Renal cortical epithelial cell (primary cell): Measurements from ENCODE around the gene CTDP1. TPM values are rescaled to one million over a fixed set of nuclear protein-coding genes. Genes with fewer than 3 reads are reported as not detected.

Experiments
- DNase-seq: peaks from one replicate; pipeline ENCODE4 v3.0.0-alpha.2; 2011; ENCODE audit warnings: low read depth
- total RNA-seq: library from RNA; depleted of rRNA; stranded (reverse); fragments of >200 nt; gene quantifications from 2 replicates; pipeline ENCODE4 v1.2.3, GENCODE V29; 2014

Gene CTDP1
- total RNA-seq, 1 donor from 2014 or later: 36.1 TPM

GRCh38 chr18:79644006-79644665, 35.5 kb upstream of the CTDP1 start:
- DNase-seq: peak; percentile 4

DNA sequence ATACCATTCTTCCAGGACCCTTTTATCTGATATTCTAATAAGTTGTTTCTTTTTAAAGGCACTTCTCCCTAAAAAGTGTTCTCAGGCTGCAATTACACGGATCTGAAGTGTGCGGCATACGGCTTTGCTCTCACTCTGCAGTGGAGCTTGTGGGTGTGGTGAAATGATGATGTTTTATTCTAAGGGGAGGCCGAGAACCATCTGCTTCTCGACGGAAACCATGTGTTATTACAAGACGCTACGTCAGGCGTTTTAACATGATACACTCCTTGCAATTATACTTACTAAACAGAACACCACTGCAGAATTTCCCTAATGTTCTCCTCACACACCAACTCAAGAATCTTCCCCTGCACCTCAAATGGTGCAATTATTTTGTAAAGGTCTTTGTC, 34.9 kb upstream of the CTDP1 start:
- no peak for DNase-seq

- DNase-seq: no peak
Measured at GRCh38 chr18:79645291-79645983, 34.2 kb upstream of the CTDP1 start.

GRCh38 chr18:79647307-79647706, 32.3 kb upstream of the CTDP1 start:
- no peak for DNase-seq

DNA sequence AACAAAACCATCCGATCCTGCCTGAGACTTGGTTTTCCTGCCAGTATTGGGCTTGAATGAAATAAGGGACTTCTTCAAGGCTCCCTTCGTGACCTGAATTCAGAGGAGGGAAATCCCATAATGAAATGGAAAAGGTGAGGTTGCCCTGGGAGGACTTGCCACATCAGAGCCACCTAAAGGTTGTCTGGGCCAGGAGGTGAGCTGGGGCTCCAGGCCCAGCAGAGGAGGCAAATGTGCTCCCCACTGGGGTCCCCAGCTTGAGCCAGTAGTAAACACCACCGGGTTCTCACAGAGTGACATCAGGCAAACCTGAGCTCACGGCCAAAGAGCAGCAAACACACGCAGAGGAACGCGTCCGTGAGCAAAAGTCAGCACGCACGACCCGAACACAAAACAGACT, 28.6 kb upstream of the CTDP1 start:
- DNase-seq: no peak

DNA sequence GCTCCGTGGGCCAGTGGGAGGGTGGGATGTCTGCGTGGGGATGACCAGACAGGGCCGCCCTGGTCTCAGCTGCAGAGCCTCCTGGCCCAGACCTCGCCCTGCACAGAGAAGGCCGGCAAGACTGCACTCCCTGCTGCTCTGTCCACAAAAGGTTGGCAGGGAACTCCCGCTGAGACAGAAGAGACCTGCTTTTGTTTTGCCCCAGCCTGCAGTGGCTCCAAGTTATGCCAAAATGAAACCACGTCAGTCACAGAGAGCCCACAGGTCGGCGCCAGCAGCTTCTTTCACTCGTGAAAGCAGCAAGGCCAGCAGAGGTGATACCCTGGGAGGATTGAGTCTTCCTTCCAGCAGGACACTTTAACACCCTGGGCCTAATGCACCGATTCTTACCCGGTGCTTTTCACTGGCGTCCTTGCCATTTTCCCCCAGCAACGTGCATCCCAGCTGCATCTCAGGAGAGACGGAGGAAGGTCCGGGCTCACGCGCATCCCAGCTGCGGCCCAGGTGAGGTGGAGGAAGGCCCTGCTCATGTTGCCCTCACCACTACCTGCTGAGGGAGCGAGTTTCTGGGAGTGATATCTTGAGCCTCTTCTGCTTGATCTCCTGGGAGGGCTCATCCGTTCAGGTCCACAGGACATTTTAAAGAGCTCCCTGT, 22.1 kb upstream of the CTDP1 start:
- DNase-seq: no peak

GRCh38 chr18:79658366-79658765, 21.2 kb upstream of the CTDP1 start:
- no peak for DNase-seq

DNA sequence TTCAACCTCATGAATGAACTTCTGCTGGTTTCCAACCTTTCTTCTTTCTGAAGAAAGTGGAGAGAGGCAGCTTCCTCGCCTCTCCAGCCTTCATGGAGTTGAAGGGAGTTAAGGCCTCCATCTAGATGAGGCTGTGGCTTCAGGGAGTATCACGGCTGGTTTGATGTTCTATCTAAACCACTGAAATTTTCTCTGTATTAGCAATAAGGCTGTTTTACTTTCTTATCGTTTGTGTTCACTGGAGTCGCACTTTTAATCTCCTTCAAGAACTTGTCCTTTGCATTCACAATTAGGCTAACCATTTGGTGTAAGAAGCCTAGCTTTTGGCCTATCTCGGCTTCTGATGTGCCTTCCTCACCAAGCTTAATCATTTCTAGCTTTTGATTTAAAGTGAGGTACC, 19.9 kb upstream of the CTDP1 start:
- DNase-seq: no peak

- no peak for DNase-seq
Measured at GRCh38 chr18:79662034-79662433, 17.6 kb upstream of the CTDP1 start.

DNA sequence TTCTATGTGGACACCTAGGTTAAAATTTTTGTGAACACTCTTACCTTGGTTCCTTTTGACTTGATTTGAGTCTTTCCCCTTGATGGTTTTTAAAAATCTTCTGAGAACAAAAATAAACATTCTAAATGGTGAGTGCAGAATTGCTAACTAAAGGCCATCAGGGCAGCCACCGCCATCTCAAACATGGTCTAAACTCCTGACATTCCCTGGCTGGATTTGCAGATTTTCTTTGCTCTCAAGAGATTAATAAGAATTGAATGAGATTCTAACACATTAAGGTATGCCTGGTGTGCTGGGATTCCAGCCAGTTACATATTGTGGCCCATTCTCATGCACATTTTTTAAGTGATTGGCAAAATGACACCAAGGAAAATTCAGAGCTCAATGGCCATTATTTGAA, 17.2 kb upstream of the CTDP1 start:
- DNase-seq: no peak

DNA sequence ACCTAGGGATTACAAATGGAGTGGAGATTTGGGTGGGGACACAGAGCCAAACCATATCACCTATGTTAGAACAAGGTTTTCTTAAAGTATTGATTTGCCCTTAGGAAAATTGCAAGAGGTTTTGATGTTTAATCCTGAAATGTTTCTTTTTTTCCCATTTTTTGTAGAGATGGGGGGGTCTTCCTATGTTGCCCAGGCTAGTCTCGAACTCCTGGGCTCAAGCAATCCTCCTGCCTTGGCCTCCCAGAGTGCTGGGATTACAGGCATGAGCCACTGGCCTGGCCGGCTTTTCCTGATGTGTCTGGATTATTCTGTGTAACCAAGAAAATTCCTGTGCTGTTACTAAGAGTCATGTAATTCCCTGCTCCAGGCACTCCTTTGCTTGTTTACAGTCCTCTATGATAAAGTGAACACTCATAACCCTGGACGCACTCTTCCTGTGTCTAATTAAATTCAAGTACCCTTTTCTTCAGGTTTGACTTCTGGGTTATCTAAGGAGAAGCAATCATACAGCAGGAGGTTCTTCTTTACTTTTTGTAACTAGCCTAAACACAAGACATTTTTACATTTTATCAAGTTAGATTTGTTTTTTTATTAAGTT, 15.0 kb upstream of the CTDP1 start:
- peak; percentile 90 for DNase-seq

DNA sequence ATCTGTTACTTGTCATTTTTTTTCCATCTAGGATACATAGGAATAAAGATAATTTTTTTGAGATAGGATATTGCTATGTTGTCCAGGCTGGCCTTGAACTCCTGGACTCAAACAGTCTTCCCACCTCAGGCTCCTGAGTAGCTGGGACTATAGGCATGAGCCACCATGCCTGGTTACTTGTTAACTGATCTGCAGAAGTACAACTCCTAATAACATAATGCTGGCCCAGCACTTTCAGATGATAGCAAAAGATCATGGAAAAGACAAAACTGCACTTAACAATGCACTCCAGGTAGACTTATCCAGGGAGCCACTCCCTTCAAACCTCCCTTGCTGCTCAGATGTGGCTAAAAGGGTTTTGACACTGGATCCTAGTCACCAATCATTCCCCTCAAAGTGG, 11.4 kb upstream of the CTDP1 start:
- DNase-seq: no peak

DNA sequence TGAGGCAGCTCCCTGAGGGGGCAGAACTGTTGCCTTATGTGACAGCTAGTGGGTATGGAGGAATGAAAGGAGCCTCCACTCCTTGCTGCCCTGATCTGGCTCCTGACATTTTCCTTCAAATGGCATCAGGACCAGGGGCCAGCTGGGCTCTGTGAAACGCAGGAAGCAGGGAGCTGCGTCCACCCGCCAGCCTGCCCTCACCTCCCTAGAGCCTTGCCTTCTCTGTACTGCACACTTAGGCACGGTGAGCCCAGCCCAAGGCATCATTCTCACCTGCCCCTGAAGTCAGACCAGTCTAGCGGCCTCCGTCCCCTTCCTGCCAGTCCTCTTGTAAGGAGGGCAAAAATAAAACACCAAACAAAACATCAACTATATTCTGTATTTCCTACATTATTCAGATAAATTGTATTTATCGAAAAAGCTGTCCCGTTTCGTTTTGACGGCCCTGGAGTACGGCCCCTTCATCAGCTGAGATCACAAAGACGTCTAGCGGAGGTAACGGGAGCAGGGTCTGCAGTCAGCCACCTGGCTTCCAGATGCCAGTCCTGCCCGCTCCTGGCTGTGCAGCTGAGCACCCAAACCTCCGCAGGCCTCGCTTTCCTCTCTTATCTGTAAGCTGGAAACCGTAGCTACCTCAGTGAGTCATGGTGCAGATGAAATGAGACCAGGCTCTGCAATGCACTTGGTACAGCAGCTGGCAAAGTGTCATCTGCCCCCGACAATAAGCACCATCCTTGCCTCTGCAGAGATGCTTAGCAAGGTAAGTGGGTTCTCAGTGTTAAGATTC, 6.9 kb upstream of the CTDP1 start:
- no peak for DNase-seq

DNA sequence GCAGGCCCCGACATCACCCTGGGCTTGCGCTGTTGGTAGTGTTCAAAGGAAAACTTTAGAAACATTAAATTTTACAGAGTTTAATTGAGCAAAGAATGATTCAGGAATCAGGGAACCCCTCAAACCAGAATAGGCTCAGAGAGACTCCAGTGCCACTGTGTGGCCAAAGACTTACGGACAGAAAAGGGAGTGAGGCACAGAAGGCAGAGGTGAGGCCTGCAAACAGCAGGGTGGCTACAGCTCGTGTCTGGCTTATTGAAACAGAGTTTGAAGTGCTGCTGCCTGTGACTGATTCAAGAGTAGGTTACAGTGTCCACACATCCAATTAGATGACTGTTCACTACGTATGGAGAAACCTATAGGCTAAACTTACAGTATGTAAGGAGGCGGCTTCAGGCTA, 2.4 kb upstream of the CTDP1 start:
- DNase-seq: no peak

- no peak for DNase-seq
Measured at GRCh38 chr18:79677840-79678239, 1.8 kb upstream of the CTDP1 start.

DNA sequence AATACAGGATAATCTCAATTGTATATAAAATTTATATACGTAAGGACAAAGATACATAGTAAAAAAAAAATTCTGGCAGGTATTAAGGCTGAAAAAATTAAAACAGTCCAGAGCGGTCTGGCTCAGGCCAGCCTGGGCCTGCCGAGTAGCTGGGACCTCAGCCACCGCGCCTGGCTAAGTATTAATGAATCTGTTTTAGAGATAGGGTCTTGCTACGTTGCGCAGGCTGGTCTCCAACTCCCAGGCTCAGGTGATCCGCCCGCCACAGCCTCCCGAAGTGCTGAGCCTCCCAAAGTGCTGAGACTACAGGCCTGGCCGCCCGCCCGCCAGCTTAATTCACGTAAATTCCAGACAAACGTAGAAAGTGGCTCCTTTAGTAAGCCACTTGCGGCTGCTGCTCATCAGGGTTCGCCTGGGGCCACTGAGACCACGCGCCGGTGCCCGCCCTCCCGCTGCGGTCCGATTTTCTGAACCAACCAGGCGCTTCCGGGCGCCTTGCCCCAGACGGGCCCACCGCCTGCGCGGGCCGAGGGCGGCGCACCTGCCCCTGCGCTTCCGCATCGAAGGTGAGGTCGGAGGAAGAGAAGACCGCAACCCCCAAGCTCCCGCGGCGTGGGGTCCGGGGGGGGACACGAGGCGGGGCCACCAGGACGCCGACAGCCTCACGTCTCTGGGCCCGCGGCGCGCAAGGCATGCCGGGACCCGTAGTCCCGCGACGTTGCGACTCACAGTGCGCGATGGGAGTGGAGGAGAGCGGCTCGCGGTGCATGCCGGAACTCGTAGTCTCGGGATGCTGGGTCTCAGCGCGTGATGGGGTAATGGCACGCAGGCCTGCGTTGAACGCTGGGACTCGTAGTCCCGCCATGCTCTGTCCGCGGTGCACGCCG, 695 bp upstream of the CTDP1 start:
- DNase-seq: peak; percentile 95

GRCh38 chr18:79680100-79680879, 687 bp downstream of the CTDP1 start:
- DNase-seq: peak; percentile 63

GRCh38 chr18:79680891-79681339, 1.3 kb downstream of the CTDP1 start:
- no peak for DNase-seq

GRCh38 chr18:79681484-79682387, 2.1 kb downstream of the CTDP1 start:
- no peak for DNase-seq
